Lower leg skin (tissue), 4 donors: ENCODE measurements around the gene KIF25. TPM values are rescaled to one million over a fixed set of nuclear protein-coding genes. Genes with fewer than 3 reads are reported as not detected.
A peak's percentile ranks its signal among the peaks of the same experiment; 100 is the strongest.

ENCODE experiments used
- DNase-seq, 2 donors: peaks; one replicate each; pipeline ENCODE4 v3.0.0-alpha.2; 2019; ENCODE audit warnings: low spot score in 2 of 2
- H3K4me3 ChIP-seq: fragments of 200-600 bp; sonication (generic); 2 replicates; pipeline ENCODE4 v1.5.1; 2017; ENCODE audit warnings: mild to moderate bottlenecking, low read depth; ENCODE audit not compliant: poor library complexity, severe bottlenecking
- CTCF ChIP-seq, 3 donors: fragments of 450-650 bp; IDR thresholded peaks; one replicate each; pipeline ENCODE4 v1.5.1; 2016; ENCODE audit warnings: antibody characterized with exemption in 3 of 3, mild to moderate bottlenecking in 3 of 3, moderate library complexity in 2 of 3
- POLR2A ChIP-seq, 2 donors: fragments of 450-650 bp; IDR thresholded peaks; one replicate each; pipeline ENCODE4 v1.6.1; 2016 to 2017; ENCODE audit warnings: antibody characterized with exemption in 2 of 2, mild to moderate bottlenecking in 1 of 2, moderate library complexity in 1 of 2
- WGBS, 2 donors: methylation state at CpG; one replicate each; pipeline ENCODE4 v1.1.5; 2018; 5-methylcytosine and 5-hydroxymethylcytosine counted together
- intact Hi-C: fragments of 100-400 bp; cut with DNase I; formaldehyde crosslinking; loops from one replicate; pipeline ENCODE4 v1.15.0; 2023; ENCODE audit warnings: low total_unique reads
- total RNA-seq, 4 donors: library from RNA; depleted of rRNA; stranded (reverse); fragments of >200 nt; gene quantifications; one replicate each; pipeline ENCODE4 v1.1.0, GENCODE V29; 2016

The KIF25 gene
- total RNA-seq, 4 donors from 2014 or later: 0.29 to 0.86 TPM; not detected in 2

DNA sequence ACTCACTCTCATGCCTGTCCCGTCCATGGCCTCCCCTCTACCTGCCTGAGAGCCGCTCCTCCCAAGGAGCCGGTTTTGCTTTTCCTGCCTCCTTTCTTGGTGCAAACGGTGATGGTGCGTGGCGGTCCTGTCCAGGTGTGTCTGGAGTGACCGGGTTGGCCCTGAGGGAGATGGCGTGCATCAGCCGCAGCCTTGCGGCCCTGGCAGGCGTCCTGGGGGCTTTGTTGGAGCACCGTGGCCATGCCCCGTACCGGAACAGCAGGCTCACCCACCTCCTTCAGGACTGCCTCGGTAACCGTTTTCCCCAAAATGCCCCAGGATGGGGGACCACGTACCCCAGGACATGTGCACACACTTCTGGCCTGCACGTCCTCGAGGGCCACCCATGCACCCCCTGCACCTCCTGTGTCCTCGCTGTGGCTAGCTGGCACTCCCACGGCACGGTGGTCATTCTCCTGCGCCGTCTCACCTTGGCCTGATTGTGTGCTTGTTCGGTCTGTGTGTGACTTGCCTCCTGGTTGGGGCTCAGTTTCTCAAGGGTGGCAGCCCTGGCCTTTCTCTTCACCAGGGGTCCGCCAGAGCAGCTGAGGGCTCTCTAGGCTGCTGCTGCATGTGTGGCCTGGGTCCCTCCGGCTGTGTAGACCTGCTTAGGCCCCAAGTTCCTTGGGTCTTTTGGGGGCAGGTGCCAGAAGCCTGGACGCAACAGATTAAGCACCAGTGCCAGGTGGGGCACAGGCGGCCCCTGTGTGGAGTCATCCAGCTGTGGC lies 45.1 kb downstream of the KIF25 start:
- no peak overlapping the region for H3K4me3 ChIP-seq
- TF ChIP-seq POLR2A (IDR thresholded peaks at IDR 0.05) (no peak), CTCF (IDR thresholded peaks at IDR 0.05) (no peak)
- peak in 1 of 2 donors; percentile 76 for DNase-seq
- 93 to 98% methylated on average over 26 to 29 of the region's 29 CpGs for WGBS, 2 donors
- intact Hi-C loops: no loop called here

DNA sequence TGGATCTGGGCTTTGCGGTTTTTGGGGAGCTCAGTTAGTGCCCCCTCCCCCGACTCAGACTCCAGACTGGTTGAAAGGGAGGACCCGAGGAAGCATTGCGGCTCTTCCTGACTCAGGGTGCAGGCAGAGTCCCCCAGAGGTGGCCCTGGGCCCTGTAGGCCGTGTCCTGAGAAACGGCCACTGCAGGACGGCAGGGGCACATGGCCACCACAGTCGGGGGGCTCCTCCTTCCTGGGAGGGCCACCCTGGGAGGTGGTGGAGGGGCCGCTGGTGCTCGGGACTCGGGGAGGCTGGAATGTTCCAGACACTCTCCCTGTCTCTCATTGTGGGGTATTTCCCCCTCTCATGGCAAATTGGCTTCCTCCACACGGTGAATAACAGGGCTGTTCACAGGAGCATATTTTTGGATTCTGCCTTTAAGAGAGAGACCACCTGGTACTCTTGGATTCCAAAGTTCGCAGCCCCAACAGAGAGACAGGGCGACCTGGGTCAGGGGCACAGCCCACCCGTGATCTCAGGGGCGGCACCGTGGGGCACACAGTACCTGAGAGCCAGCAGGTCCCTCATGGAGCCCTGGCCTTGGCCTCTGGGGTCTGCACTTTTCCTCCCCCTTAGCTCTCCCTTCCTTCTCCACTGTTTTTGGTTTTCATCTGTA lies 45.8 kb downstream of the KIF25 start:
- no peak overlapping the region for H3K4me3 ChIP-seq
- TF ChIP-seq CTCF (IDR thresholded peaks at IDR 0.05): no peak
- no peak for TF ChIP-seq POLR2A (IDR thresholded peaks at IDR 0.05)
- intact Hi-C loops: no loop called here
- WGBS, 2 donors: 93% methylated on average over 16 to 17 of the region's 17 CpGs
- no peak for DNase-seq

GRCh38 chr6:168043848-168044415 lies 46.5 kb downstream of the KIF25 start:
- TF ChIP-seq CTCF (IDR thresholded peaks at IDR 0.05): no peak
- no peak for DNase-seq
- no peak overlapping the region for H3K4me3 ChIP-seq
- WGBS, 2 donors: 74 to 83% methylated on average over 6 to 13 of the region's 21 CpGs
- intact Hi-C loops: no loop called here

GRCh38 chr6:168044521-168045130 lies 47.2 kb downstream of the KIF25 start:
- intact Hi-C loops: no loop called here
- TF ChIP-seq CTCF (IDR thresholded peaks at IDR 0.05) (no peak), POLR2A (IDR thresholded peaks at IDR 0.05) (no peak)
- WGBS, 2 donors: 92% methylated on average over 19 to 20 of the region's 28 CpGs
- DNase-seq: no peak
- no peak overlapping the region for H3K4me3 ChIP-seq

GRCh38 chr6:168045141-168045691 lies 47.7 kb downstream of the KIF25 start:
- DNase-seq: no peak
- TF ChIP-seq CTCF (IDR thresholded peaks at IDR 0.05): no peak
- TF ChIP-seq POLR2A (IDR thresholded peaks at IDR 0.05): no peak
- WGBS, 2 donors: 87 to 96% methylated on average over 16 to 19 of the region's 19 CpGs
- intact Hi-C loops: no loop called here
- no peak overlapping the region for H3K4me3 ChIP-seq
